Measurements from ENCODE around the gene NFX1.
A peak's percentile ranks its signal among the peaks of the same experiment; 100 is the strongest.

NFX1 gene

DNA sequence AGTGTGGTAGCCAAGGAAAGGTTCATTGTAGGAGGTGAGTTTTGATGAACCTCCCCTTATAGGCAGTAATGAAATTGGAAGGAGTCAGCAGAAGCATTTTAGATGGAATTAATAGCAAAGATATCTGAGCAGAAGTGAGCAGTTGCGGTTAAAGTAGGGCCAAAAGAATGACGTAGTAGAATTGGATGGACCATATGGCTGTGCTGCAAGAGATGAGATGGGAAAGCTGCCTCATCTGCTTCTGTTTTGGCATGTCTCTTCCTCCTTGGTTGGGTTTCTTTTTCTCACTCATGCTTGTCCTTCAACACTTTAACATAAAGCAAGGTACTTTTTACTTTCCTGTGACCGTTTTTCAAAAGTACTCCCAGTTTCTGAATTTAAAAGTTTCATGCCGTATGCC, 56.2 kb downstream of the NFX1 start:
- H3K4me3 ChIP-seq (ENCODE audit: insufficient read depth in 1 of 2, low read depth in 1 of 2, low read length in 2 of 2): no peak overlapping the region
- H2AK5ac ChIP-seq (ENCODE audit: low read length, severe bottlenecking): no peak overlapping the region
- no peak overlapping the region for H3K18ac ChIP-seq (ENCODE audit: low read depth in 1 of 2, low read length in 2 of 2)
- H3K36me3 ChIP-seq (ENCODE audit: control insufficient read depth in 1 of 2, insufficient read depth in 2 of 2, low read depth in 1 of 2, low read length in 2 of 2): peaks cover 31 to 82% of the 10 kb centered on the region in 2 experiments
- H3K27ac ChIP-seq (ENCODE audit: low read length, poor library complexity, severe bottlenecking): no peak overlapping the region
- H3K79me1 ChIP-seq (replicated peaks; ENCODE audit: low read length, poor library complexity, severe bottlenecking): peaks cover 4% of the 10 kb centered on the region
- H3K4me1 ChIP-seq (ENCODE audit: control insufficient read depth, insufficient read depth, low read depth, low read length): no peaks in the 10 kb centered on the region
- 100% methylated on average over 2 of the region's 4 CpGs for WGBS
- no peak overlapping the region for H3K4me2 ChIP-seq (ENCODE audit: low read length, poor library complexity, severe bottlenecking)
- no peaks in the 10 kb centered on the region for H3K9me3 ChIP-seq (ENCODE audit: control insufficient read depth, low read length)
- H3K23ac ChIP-seq (ENCODE audit: low read length in 2 of 2): no peak overlapping the region
- no peak overlapping the region for H4K8ac ChIP-seq (ENCODE audit: low read length)
- H2BK12ac ChIP-seq (ENCODE audit: low read length in 2 of 2): no peak overlapping the region
- H3K4ac ChIP-seq (ENCODE audit: low read depth in 1 of 2, low read length in 2 of 2): no peak overlapping the region
- no peak overlapping the region for H4K91ac ChIP-seq (ENCODE audit: low read length)
- no peak overlapping the region for H2BK120ac ChIP-seq (ENCODE audit: low read depth, low read length)
- H3K27me3 ChIP-seq (ENCODE audit: control insufficient read depth in 1 of 2, insufficient read depth in 1 of 2, low read length in 2 of 2): no peaks in the 10 kb centered on the region
- H2AFZ ChIP-seq (ENCODE audit: low read depth, low read length): no peak overlapping the region
- no peak for DNase-seq
- H3K9ac ChIP-seq (ENCODE audit: low read length): peak overlapping the region; percentile 2
- H2BK5ac ChIP-seq (ENCODE audit: low read depth, low read length, poor library complexity, severe bottlenecking): no peak overlapping the region
- no peak overlapping the region for H2BK15ac ChIP-seq (ENCODE audit: low read depth, poor library complexity, severe bottlenecking)
- H3K14ac ChIP-seq (ENCODE audit: low read length in 2 of 2): no peak overlapping the region

DNA sequence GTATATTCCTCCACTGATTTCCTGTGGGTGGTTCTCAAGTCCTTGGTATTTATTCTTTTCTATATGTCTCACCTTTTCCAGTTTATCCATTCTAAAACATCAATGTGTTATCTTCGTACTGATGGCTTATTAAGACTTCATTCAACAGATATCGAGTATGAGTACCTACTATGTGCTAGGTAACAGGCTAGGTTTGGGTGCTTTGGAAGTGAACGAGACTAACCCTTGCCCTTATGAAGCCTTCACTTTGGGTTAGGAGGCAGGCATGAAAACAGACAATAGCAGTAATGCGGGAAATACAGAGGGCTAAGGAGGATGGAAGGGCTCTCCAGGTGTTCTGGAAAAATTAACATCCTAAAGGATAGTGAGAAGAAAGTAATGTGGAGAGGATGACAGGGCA, 58.7 kb downstream of the NFX1 start:
- Histone ChIP-seq H2AFZ (ENCODE audit: low read depth, low read length) (no peak overlapping the region), H3K9me3 (ENCODE audit: control insufficient read depth, low read length) (no peaks in the 10 kb centered on the region), H2AK5ac (ENCODE audit: low read length, severe bottlenecking) (no peak overlapping the region), H3K14ac (ENCODE audit: low read length in 2 of 2) (no peak overlapping the region), H3K4ac (ENCODE audit: low read depth in 1 of 2, low read length in 2 of 2) (no peak overlapping the region), H2BK120ac (ENCODE audit: low read depth, low read length) (no peak overlapping the region), H4K91ac (ENCODE audit: low read length) (no peak overlapping the region), H3K9ac (ENCODE audit: low read length) (peak overlapping the region; percentile 90), H4K8ac (ENCODE audit: low read length) (no peak overlapping the region), H3K27me3 (ENCODE audit: control insufficient read depth in 1 of 2, insufficient read depth in 1 of 2, low read length in 2 of 2) (no peaks in the 10 kb centered on the region), H2BK5ac (ENCODE audit: low read depth, low read length, poor library complexity, severe bottlenecking) (no peak overlapping the region), H3K4me3 (ENCODE audit: insufficient read depth in 1 of 2, low read depth in 1 of 2, low read length in 2 of 2) (no peak overlapping the region), H2BK12ac (ENCODE audit: low read length in 2 of 2) (no peak overlapping the region), H3K36me3 (ENCODE audit: control insufficient read depth in 1 of 2, insufficient read depth in 2 of 2, low read depth in 1 of 2, low read length in 2 of 2) (peaks cover 26 to 80% of the 10 kb centered on the region in 2 experiments), H2BK15ac (ENCODE audit: low read depth, poor library complexity, severe bottlenecking) (no peak overlapping the region), H3K4me1 (ENCODE audit: control insufficient read depth, insufficient read depth, low read depth, low read length) (no peaks in the 10 kb centered on the region), H3K27ac (ENCODE audit: low read length, poor library complexity, severe bottlenecking) (no peak overlapping the region), H3K18ac (ENCODE audit: low read depth in 1 of 2, low read length in 2 of 2) (no peak overlapping the region), H3K4me2 (ENCODE audit: low read length, poor library complexity, severe bottlenecking) (no peak overlapping the region), H3K23ac (ENCODE audit: low read length in 2 of 2) (no peak overlapping the region), H3K79me1 (replicated peaks; ENCODE audit: low read length, poor library complexity, severe bottlenecking) (peaks cover 7% of the 10 kb centered on the region)
- 98% methylated on average over 4 of the region's 4 CpGs for WGBS
- DNase-seq: no peak

DNA sequence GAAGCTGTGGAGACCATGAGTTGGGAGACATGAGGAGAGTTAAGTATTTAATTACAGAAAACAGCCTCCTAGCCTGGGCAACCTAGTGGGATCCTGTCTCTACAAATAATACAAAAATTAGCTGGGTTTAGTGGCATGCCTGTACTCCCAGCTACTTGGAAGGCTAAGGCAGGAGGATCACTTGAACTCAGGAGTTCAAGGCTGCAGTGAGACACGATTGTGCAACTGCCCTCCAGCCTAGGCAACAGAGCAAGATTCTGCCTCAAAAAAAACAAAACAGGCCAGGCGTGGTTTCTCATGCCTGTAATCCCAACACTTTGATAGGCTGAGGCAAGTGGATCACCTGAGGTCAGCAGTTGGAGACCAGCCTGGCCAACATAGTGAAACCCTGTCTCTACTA, 59.4 kb downstream of the NFX1 start:
- H2BK15ac ChIP-seq (ENCODE audit: low read depth, poor library complexity, severe bottlenecking): no peak overlapping the region
- no peak overlapping the region for H3K4ac ChIP-seq (ENCODE audit: low read depth in 1 of 2, low read length in 2 of 2)
- H2BK5ac ChIP-seq (ENCODE audit: low read depth, low read length, poor library complexity, severe bottlenecking): no peak overlapping the region
- H3K27me3 ChIP-seq (ENCODE audit: control insufficient read depth in 1 of 2, insufficient read depth in 1 of 2, low read length in 2 of 2): no peaks in the 10 kb centered on the region
- no peak overlapping the region for H2BK120ac ChIP-seq (ENCODE audit: low read depth, low read length)
- H3K27ac ChIP-seq (ENCODE audit: low read length, poor library complexity, severe bottlenecking): no peak overlapping the region
- H4K8ac ChIP-seq (ENCODE audit: low read length): no peak overlapping the region
- WGBS: 94% methylated on average over 2 of the region's 2 CpGs
- peak; percentile 20 for DNase-seq
- H3K36me3 ChIP-seq (ENCODE audit: control insufficient read depth in 1 of 2, insufficient read depth in 2 of 2, low read depth in 1 of 2, low read length in 2 of 2): peaks cover 19 to 80% of the 10 kb centered on the region in 2 experiments
- H4K91ac ChIP-seq (ENCODE audit: low read length): no peak overlapping the region
- H3K23ac ChIP-seq (ENCODE audit: low read length in 2 of 2): no peak overlapping the region
- H2AK5ac ChIP-seq (ENCODE audit: low read length, severe bottlenecking): no peak overlapping the region
- peaks cover 6% of the 10 kb centered on the region for H3K79me1 ChIP-seq (replicated peaks; ENCODE audit: low read length, poor library complexity, severe bottlenecking)
- peak overlapping the region; percentile 90 for H3K9ac ChIP-seq (ENCODE audit: low read length)
- H2BK12ac ChIP-seq (ENCODE audit: low read length in 2 of 2): no peak overlapping the region
- no peak overlapping the region for H3K14ac ChIP-seq (ENCODE audit: low read length in 2 of 2)
- H3K4me2 ChIP-seq (ENCODE audit: low read length, poor library complexity, severe bottlenecking): no peak overlapping the region
- H3K4me1 ChIP-seq (ENCODE audit: control insufficient read depth, insufficient read depth, low read depth, low read length): no peaks in the 10 kb centered on the region
- H3K4me3 ChIP-seq (ENCODE audit: insufficient read depth in 1 of 2, low read depth in 1 of 2, low read length in 2 of 2): no peak overlapping the region
- no peak overlapping the region for H2AFZ ChIP-seq (ENCODE audit: low read depth, low read length)
- H3K9me3 ChIP-seq (ENCODE audit: control insufficient read depth, low read length): no peaks in the 10 kb centered on the region
- H3K18ac ChIP-seq (ENCODE audit: low read depth in 1 of 2, low read length in 2 of 2): no peak overlapping the region

DNA sequence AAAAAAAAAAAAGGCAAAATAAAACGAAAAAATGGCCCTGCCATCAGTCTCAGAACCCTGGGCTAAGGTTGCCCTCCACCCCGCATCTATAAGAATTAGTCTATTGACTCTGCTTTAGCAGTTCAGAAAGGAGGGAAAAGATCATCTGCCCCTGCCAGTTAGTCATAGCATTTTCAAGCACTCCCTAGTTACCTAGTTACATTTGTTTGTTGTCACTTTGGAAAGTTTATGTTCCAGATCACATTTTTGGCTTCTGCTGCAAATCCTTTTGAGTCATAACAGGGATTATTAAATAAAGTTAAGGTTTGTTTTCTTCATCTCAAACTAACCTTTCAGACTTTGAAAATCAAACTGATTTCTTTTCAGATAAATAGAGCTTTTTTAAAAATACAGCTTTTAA, 60.0 kb downstream of the NFX1 start:
- Histone ChIP-seq H3K4me1 (ENCODE audit: control insufficient read depth, insufficient read depth, low read depth, low read length) (no peaks in the 10 kb centered on the region), H3K18ac (ENCODE audit: low read depth in 1 of 2, low read length in 2 of 2) (no peak overlapping the region), H3K27ac (ENCODE audit: low read length, poor library complexity, severe bottlenecking) (no peak overlapping the region), H3K14ac (ENCODE audit: low read length in 2 of 2) (no peak overlapping the region), H3K79me1 (replicated peaks; ENCODE audit: low read length, poor library complexity, severe bottlenecking) (peaks cover 6% of the 10 kb centered on the region), H2BK120ac (ENCODE audit: low read depth, low read length) (no peak overlapping the region), H2AK5ac (ENCODE audit: low read length, severe bottlenecking) (no peak overlapping the region), H2BK5ac (ENCODE audit: low read depth, low read length, poor library complexity, severe bottlenecking) (no peak overlapping the region), H2AFZ (ENCODE audit: low read depth, low read length) (no peak overlapping the region), H2BK15ac (ENCODE audit: low read depth, poor library complexity, severe bottlenecking) (no peak overlapping the region), H3K23ac (ENCODE audit: low read length in 2 of 2) (no peak overlapping the region), H3K4ac (ENCODE audit: low read depth in 1 of 2, low read length in 2 of 2) (no peak overlapping the region), H3K4me3 (ENCODE audit: insufficient read depth in 1 of 2, low read depth in 1 of 2, low read length in 2 of 2) (no peak overlapping the region), H3K9ac (ENCODE audit: low read length) (peak overlapping the region; percentile 90), H3K36me3 (ENCODE audit: control insufficient read depth in 1 of 2, insufficient read depth in 2 of 2, low read depth in 1 of 2, low read length in 2 of 2) (peaks cover 18 to 85% of the 10 kb centered on the region in 2 experiments), H2BK12ac (ENCODE audit: low read length in 2 of 2) (no peak overlapping the region), H3K4me2 (ENCODE audit: low read length, poor library complexity, severe bottlenecking) (no peak overlapping the region), H4K91ac (ENCODE audit: low read length) (no peak overlapping the region), H4K8ac (ENCODE audit: low read length) (no peak overlapping the region), H3K9me3 (ENCODE audit: control insufficient read depth, low read length) (no peaks in the 10 kb centered on the region), H3K27me3 (ENCODE audit: control insufficient read depth in 1 of 2, insufficient read depth in 1 of 2, low read length in 2 of 2) (no peaks in the 10 kb centered on the region)
- DNase-seq: peak; percentile 91
- 100% methylated on average over 2 of the region's 2 CpGs for whole genome bisulfite sequencing
